PC-3 (cell line): Measurements from ENCODE around the gene BSN. TPM values are rescaled to one million over a fixed set of nuclear protein-coding genes. Genes with fewer than 3 reads are reported as not detected.
A peak's percentile ranks its signal among the peaks of the same experiment; 100 is the strongest.

Experiments
- ATAC-seq: fragments of 200-7000 bp; cut with Tn5 transposase; 2 replicates; pipeline ENCODE4 v1.9.1; 2020; ENCODE audit warnings: mild to moderate bottlenecking, moderate library complexity
- BruUV-seq: library from RNA; stranded (reverse); fragments of 400-500 nt; replicated peaks from 2 replicates; lab custom pipeline; 2021; lab: Mats Ljungman, UMichigan
- CTCF ChIA-PET: fragments of 300-600 bp; sonication (Branson Sonifier 250); formaldehyde crosslinking; loops from one replicate; lab custom pipeline; 2022; ENCODE audit warnings: antibody characterized with exemption; lab: Charles Lee
- POLR2A ChIA-PET: fragments of 300-600 bp; sonication (Branson Sonifier 250); formaldehyde crosslinking; loops from one replicate; lab custom pipeline; 2022; ENCODE audit warnings: antibody characterized with exemption; ENCODE audit not compliant: unreplicated experiment; lab: Charles Lee
- DNase-seq: peaks from one replicate; pipeline ENCODE4 v3.0.0-alpha.2; 2015
- H2AFZ ChIP-seq: fragments of 300-600 bp; sonication (generic); 2 replicates; pipeline ENCODE4 v1.6.0; 2016; ENCODE audit warnings: antibody characterized with exemption, low read length
- H3F3A ChIP-seq: fragments of 300-600 bp; sonication (generic); one replicate; pipeline ENCODE4 v1.6.0; 2017; ENCODE audit warnings: antibody characterized with exemption, low read length, control low read depth, mild to moderate bottlenecking; ENCODE audit not compliant: unreplicated experiment
- H3K27ac ChIP-seq: fragments of 300-600 bp; sonication (generic); 2 replicates; pipeline ENCODE4 v1.5.1; 2016; ENCODE audit warnings: mild to moderate bottlenecking, low read length
- H3K27me3 ChIP-seq: fragments of 300-600 bp; sonication (generic); 2 replicates; pipeline ENCODE4 v1.6.1; 2016; ENCODE audit warnings: low read length, mixed read lengths
- H3K36me3 ChIP-seq: fragments of 300-600 bp; sonication (generic); 2 replicates; pipeline ENCODE4 v1.6.1; 2016; ENCODE audit warnings: low read depth, mixed run types, low read length, mixed read lengths
- H3K4me1 ChIP-seq: fragments of 300-600 bp; sonication (generic); 2 replicates; pipeline ENCODE4 v1.5.1; 2016; ENCODE audit warnings: low read length; ENCODE audit not compliant: insufficient read depth
- H3K4me2 ChIP-seq: fragments of 300-600 bp; sonication (generic); 2 replicates; pipeline ENCODE4 v1.6.0; 2016; ENCODE audit warnings: low read length
- H3K4me3 ChIP-seq: fragments of 300-600 bp; sonication (generic); 2 replicates; pipeline ENCODE4 v1.5.1; 2016; ENCODE audit warnings: mild to moderate bottlenecking, low read length, mixed read lengths
- H3K79me2 ChIP-seq: fragments of 300-600 bp; sonication (generic); 2 replicates; pipeline ENCODE4 v1.6.1; 2017; ENCODE audit warnings: low read length, mixed read lengths
- H3K9ac ChIP-seq: fragments of 300-600 bp; sonication (generic); 2 replicates; pipeline ENCODE4 v1.6.0; 2016; ENCODE audit warnings: mild to moderate bottlenecking, low read length
- H3K9me2 ChIP-seq: fragments of 300-600 bp; sonication (generic); replicated peaks from 2 replicates; pipeline ENCODE4 v1.6.1; 2016; ENCODE audit warnings: mixed run types, low read length, mixed read lengths
- H3K9me3 ChIP-seq: fragments of 300-600 bp; sonication (generic); 2 replicates; pipeline ENCODE4 v1.6.1; 2016; ENCODE audit warnings: low read length, mixed read lengths
- H4K20me1 ChIP-seq: fragments of 300-600 bp; sonication (generic); 2 replicates; pipeline ENCODE4 v1.6.1; 2016; ENCODE audit warnings: low read length, mixed read lengths
- CTCF ChIP-seq: fragments of 300-600 bp; sonication (generic); conservative IDR thresholded peaks from 2 replicates; pipeline ENCODE4 v1.5.1; 2017; ENCODE audit warnings: antibody characterized with exemption, low read depth, mild to moderate bottlenecking, low read length
- EZH2 ChIP-seq: fragments of 300-600 bp; sonication (generic); IDR thresholded peaks from one replicate; pipeline ENCODE4 v1.6.1; 2017; ENCODE audit warnings: antibody characterized with exemption, mild to moderate bottlenecking, low read length; ENCODE audit not compliant: unreplicated experiment
- EZH2phosphoT487 ChIP-seq: fragments of 300-600 bp; sonication (generic); IDR thresholded peaks from 2 replicates; pipeline ENCODE4 v1.6.1; 2018; ENCODE audit warnings: mild to moderate bottlenecking, antibody characterized with exemption, low read length, borderline replicate concordance
- intact Hi-C: fragments of 100-400 bp; cut with micrococcal nuclease; formaldehyde crosslinking; loops from 2 replicates; pipeline ENCODE4 v1.9.0; 2023
- total RNA-seq: library from RNA; depleted of rRNA; stranded (reverse); fragments of >200 nt; gene quantifications from 2 replicates; pipeline ENCODE4 v1.2.3, GENCODE V29; 2014

BSN gene
- total RNA-seq, 1 experiment from 2014 or later, result 0.80 TPM

GRCh38 chr3:49659756-49660155 lies 105.5 kb downstream of the BSN start:
- Histone ChIP-seq H3K9me2 (no peaks in the 10 kb centered on the region), H3K27ac (no peak overlapping the region), H3K9ac (no peak overlapping the region), H3F3A (no peaks in the 10 kb centered on the region), H4K20me1 (no peaks in the 10 kb centered on the region), H2AFZ (no peak overlapping the region), H3K4me2 (no peak overlapping the region), H3K36me3 (no peaks in the 10 kb centered on the region), H3K4me3 (no peak overlapping the region), H3K79me2 (no peaks in the 10 kb centered on the region), H3K4me1 (no peaks in the 10 kb centered on the region), H3K27me3 (no peaks in the 10 kb centered on the region), H3K9me3 (no peaks in the 10 kb centered on the region)
- intact Hi-C loops, result no loop called here
- POLR2A ChIA-PET, result no interaction called here
- ATAC-seq (no peak), DNase-seq (no peak)
- no TSS peak for BruUV-seq
- TF ChIP-seq EZH2phosphoT487 (no peak), CTCF (no peak), EZH2 (no peak)
- CTCF ChIA-PET, result no interaction called here

- Histone ChIP-seq H3K36me3 (no peaks in the 10 kb centered on the region), H3K4me1 (no peaks in the 10 kb centered on the region), H4K20me1 (no peaks in the 10 kb centered on the region), H3K9me3 (no peaks in the 10 kb centered on the region), H3K9ac (no peak overlapping the region), H3K4me3 (no peak overlapping the region), H3K27me3 (no peaks in the 10 kb centered on the region), H3F3A (no peaks in the 10 kb centered on the region), H3K79me2 (no peaks in the 10 kb centered on the region), H3K4me2 (no peak overlapping the region), H3K27ac (no peak overlapping the region), H2AFZ (no peak overlapping the region), H3K9me2 (no peaks in the 10 kb centered on the region)
- BruUV-seq, result no TSS peak
- intact Hi-C loops, result no loop called here
- ChIA-PET POLR2A (no interaction called here), CTCF (no interaction called here)
- ATAC-seq, result peak; percentile 25; the same call in 1 of the 2 replicates
- DNase-seq, result peak; percentile 24
- TF ChIP-seq EZH2, result no peak
- TF ChIP-seq EZH2phosphoT487, result no peak
- TF ChIP-seq CTCF, result no peak
Measured at GRCh38 chr3:49661281-49661680, 107.0 kb downstream of the BSN start.

- H3K9me2 ChIP-seq, result no peaks in the 10 kb centered on the region
- no peak overlapping the region for H3K9ac ChIP-seq
- no peaks in the 10 kb centered on the region for H3K4me1 ChIP-seq
- H3K79me2 ChIP-seq, result no peaks in the 10 kb centered on the region
- H3K36me3 ChIP-seq, result no peaks in the 10 kb centered on the region
- H3K4me3 ChIP-seq, result no peak overlapping the region
- H3F3A ChIP-seq, result no peaks in the 10 kb centered on the region
- no peak overlapping the region for H3K27ac ChIP-seq
- ChIA-PET CTCF (no interaction called here), POLR2A (no interaction called here)
- DNase-seq (no peak), ATAC-seq (no peak)
- no peak overlapping the region for H3K4me2 ChIP-seq
- H4K20me1 ChIP-seq, result no peaks in the 10 kb centered on the region
- H3K27me3 ChIP-seq, result no peaks in the 10 kb centered on the region
- intact Hi-C loops, result no loop called here
- no TSS peak for BruUV-seq
- H3K9me3 ChIP-seq, result no peaks in the 10 kb centered on the region
- no peak overlapping the region for H2AFZ ChIP-seq
- TF ChIP-seq CTCF, result no peak
- TF ChIP-seq EZH2phosphoT487, result no peak
- no peak for TF ChIP-seq EZH2
Measured at GRCh38 chr3:49662021-49662420, 107.7 kb downstream of the BSN start.
